Gastroesophageal sphincter (tissue), 3 donors: ENCODE measurements around the gene SUSD2.
"Not testable (repeated sequence)": the region's sequence is repeated elsewhere in the genome, so short reads cannot be mapped to it uniquely, and the experiment has no call there.

Source experiments
- POLR2A ChIP-seq, 2 donors: fragments of 450-650 bp; IDR thresholded peaks; one replicate each; pipeline ENCODE4 v1.6.1; 2017; ENCODE audit warnings: antibody characterized with exemption in 2 of 2, mild to moderate bottlenecking in 2 of 2, moderate library complexity in 1 of 2
- POLR2AphosphoS5 ChIP-seq: sonication (generic); formaldehyde crosslinking; IDR thresholded peaks from one replicate; pipeline ENCODE4 v1.6.1; 2017; ENCODE audit warnings: antibody characterized with exemption
- TF ChIP-seq, protein P1 (sequence below), 4 experiments: fragments of 200-600 bp in 2 of 4; fragments of 450-650 bp in 2 of 4; sonication (generic) in 1 of 4; IDR thresholded peaks; one replicate each; pipeline ENCODE4 v1.5.1; 2017 to 2019; ENCODE audit warnings: antibody characterized with exemption in 4 of 4, mild to moderate bottlenecking in 2 of 4, moderate library complexity in 2 of 4

- TF ChIP-seq, protein P1, sequence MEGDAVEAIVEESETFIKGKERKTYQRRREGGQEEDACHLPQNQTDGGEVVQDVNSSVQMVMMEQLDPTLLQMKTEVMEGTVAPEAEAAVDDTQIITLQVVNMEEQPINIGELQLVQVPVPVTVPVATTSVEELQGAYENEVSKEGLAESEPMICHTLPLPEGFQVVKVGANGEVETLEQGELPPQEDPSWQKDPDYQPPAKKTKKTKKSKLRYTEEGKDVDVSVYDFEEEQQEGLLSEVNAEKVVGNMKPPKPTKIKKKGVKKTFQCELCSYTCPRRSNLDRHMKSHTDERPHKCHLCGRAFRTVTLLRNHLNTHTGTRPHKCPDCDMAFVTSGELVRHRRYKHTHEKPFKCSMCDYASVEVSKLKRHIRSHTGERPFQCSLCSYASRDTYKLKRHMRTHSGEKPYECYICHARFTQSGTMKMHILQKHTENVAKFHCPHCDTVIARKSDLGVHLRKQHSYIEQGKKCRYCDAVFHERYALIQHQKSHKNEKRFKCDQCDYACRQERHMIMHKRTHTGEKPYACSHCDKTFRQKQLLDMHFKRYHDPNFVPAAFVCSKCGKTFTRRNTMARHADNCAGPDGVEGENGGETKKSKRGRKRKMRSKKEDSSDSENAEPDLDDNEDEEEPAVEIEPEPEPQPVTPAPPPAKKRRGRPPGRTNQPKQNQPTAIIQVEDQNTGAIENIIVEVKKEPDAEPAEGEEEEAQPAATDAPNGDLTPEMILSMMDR (IDR thresholded peaks at IDR 0.05): not testable (repeated sequence)
- not testable (repeated sequence) for TF ChIP-seq POLR2AphosphoS5; POLR2A (IDR thresholded peaks at IDR 0.05)
Measured at GRCh38 chr22:24203856-24204255, 22.6 kb downstream of the SUSD2 start.
